Gastroesophageal sphincter (tissue), 4 donors: ENCODE measurements around the gene ZNF385B. TPM values are rescaled to one million over a fixed set of nuclear protein-coding genes. Genes with fewer than 3 reads are reported as not detected.

Experiments
- ATAC-seq: fragments of 150-250 bp; one replicate; pipeline ENCODE4 v1.9.1; 2016; ENCODE audit warnings: mild to moderate bottlenecking, moderate library complexity
- H3K27ac ChIP-seq, 4 donors: fragments of 200-600 bp; sonication (generic) in 3 of 4; 1 replicate in 3 of 4; 2 replicates in 1 of 4; pipeline ENCODE4 v1.5.1; 2016 to 2019
- H3K27me3 ChIP-seq: fragments of 200-600 bp; sonication (generic); one replicate; pipeline ENCODE4 v1.5.1; 2019
- H3K36me3 ChIP-seq, 2 donors: fragments of 200-600 bp; sonication (generic); one replicate each; pipeline ENCODE4 v1.5.1; 2019; ENCODE audit warnings: control low read depth in 1 of 2
- H3K4me1 ChIP-seq, 3 donors: fragments of 200-600 bp; sonication (generic); 1 replicate in 2 of 3; 2 replicates in 1 of 3; pipeline ENCODE4 v1.5.1; 2016 to 2019; ENCODE audit warnings: control low read depth in 2 of 3
- H3K4me3 ChIP-seq, 2 donors: fragments of 200-600 bp; sonication (generic); one replicate each; pipeline ENCODE4 v1.5.1; 2019; ENCODE audit warnings: mild to moderate bottlenecking in 1 of 2, moderate library complexity in 1 of 2
- H3K9me3 ChIP-seq, 3 donors: fragments of 200-600 bp; sonication (generic); one replicate each; pipeline ENCODE4 v1.5.1; 2017 to 2019; ENCODE audit warnings: control low read depth in 2 of 3
- EP300 ChIP-seq: sonication (generic); formaldehyde crosslinking; IDR thresholded peaks from one replicate; pipeline ENCODE4 v1.6.1; 2017; ENCODE audit warnings: antibody characterized with exemption, mild to moderate bottlenecking
- POLR2A ChIP-seq, 2 donors: fragments of 450-650 bp; IDR thresholded peaks; one replicate each; pipeline ENCODE4 v1.6.1; 2017; ENCODE audit warnings: antibody characterized with exemption in 2 of 2, mild to moderate bottlenecking in 2 of 2, moderate library complexity in 1 of 2
- POLR2AphosphoS5 ChIP-seq: sonication (generic); formaldehyde crosslinking; IDR thresholded peaks from one replicate; pipeline ENCODE4 v1.6.1; 2017; ENCODE audit warnings: antibody characterized with exemption
- WGBS, 2 donors: methylation state at CpG; one replicate each; pipeline ENCODE4 v1.1.5; 2018; ENCODE audit warnings: low coverage in 1 of 2; 5-methylcytosine and 5-hydroxymethylcytosine counted together
- total RNA-seq, 4 donors: library from RNA; depleted of rRNA; stranded (reverse); fragments of >200 nt; gene quantifications; one replicate each; pipeline ENCODE4 v1.1.0, GENCODE V29; 2016
- TF ChIP-seq, protein P1 (sequence below), 4 experiments: fragments of 200-600 bp in 2 of 4; fragments of 450-650 bp in 2 of 4; sonication (generic) in 1 of 4; IDR thresholded peaks; one replicate each; pipeline ENCODE4 v1.5.1; 2017 to 2019; ENCODE audit warnings: antibody characterized with exemption in 4 of 4, mild to moderate bottlenecking in 2 of 4, moderate library complexity in 2 of 4

The ZNF385B gene
- total RNA-seq, 4 donors from 2014 or later = 2.7 to 7.6 (median 3.9) TPM

DNA sequence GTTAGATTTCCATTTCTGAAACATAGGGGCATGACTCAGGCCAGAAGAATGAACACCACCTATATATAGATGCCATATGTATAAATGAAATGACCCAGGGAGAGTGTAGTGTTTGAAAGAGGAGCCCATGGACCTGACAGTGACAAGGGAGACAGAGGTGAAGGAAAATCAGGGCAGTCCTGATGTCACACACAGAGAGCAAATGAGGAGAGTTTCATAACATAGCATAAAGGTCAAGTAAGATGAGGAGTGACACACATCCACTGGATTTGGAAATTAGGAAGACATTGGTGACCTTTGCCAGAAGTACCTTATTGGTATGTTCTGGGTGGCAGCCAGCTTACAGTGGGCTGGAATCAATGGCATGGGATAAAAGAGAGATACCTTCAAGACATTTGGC lies 276.7 kb downstream of the ZNF385B start:
- no peak for ATAC-seq
- Histone ChIP-seq H3K4me3 (no peak overlapping the region), H3K36me3 (no peaks in the 10 kb centered on the region), H3K27ac (no peak overlapping the region), H3K4me1 (peaks cover 0 to 12% (median 3%) of the 10 kb centered on the region in 3 donors), H3K9me3 (no peaks in the 10 kb centered on the region), H3K27me3 (no peaks in the 10 kb centered on the region)
- no peak for TF ChIP-seq EP300
- no peak for TF ChIP-seq POLR2A (IDR thresholded peaks at IDR 0.05)
- TF ChIP-seq, protein P1, sequence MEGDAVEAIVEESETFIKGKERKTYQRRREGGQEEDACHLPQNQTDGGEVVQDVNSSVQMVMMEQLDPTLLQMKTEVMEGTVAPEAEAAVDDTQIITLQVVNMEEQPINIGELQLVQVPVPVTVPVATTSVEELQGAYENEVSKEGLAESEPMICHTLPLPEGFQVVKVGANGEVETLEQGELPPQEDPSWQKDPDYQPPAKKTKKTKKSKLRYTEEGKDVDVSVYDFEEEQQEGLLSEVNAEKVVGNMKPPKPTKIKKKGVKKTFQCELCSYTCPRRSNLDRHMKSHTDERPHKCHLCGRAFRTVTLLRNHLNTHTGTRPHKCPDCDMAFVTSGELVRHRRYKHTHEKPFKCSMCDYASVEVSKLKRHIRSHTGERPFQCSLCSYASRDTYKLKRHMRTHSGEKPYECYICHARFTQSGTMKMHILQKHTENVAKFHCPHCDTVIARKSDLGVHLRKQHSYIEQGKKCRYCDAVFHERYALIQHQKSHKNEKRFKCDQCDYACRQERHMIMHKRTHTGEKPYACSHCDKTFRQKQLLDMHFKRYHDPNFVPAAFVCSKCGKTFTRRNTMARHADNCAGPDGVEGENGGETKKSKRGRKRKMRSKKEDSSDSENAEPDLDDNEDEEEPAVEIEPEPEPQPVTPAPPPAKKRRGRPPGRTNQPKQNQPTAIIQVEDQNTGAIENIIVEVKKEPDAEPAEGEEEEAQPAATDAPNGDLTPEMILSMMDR (IDR thresholded peaks at IDR 0.05) = no peak
- no peak for TF ChIP-seq POLR2AphosphoS5

DNA sequence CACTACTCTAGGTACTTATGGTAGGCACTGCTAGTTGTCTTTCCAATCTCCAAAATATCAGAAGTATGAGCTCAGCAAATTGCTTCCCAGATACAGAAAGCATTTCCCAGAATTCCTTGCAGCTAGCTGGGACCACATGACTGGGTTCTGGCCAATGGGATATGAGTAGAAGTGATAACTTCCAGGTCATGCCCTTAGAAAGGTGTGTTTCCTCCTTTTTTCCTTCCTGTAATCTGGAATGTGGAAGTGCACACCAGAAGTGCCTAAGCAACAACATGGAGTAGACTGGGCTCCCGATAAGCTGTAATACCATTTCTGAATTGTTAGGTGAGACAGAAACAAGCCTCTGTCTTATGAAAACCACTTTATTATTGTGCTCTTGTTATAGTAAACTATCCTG lies 279.8 kb downstream of the ZNF385B start:
- Histone ChIP-seq H3K27ac (no peak overlapping the region), H3K9me3 (no peaks in the 10 kb centered on the region), H3K36me3 (no peaks in the 10 kb centered on the region), H3K4me1 (peaks cover 0 to 16% (median 7%) of the 10 kb centered on the region in 3 donors), H3K4me3 (no peak overlapping the region), H3K27me3 (no peaks in the 10 kb centered on the region)
- WGBS, 2 donors = 85 to 100% methylated on average over 1 of the region's 1 CpG
- no peak for TF ChIP-seq EP300
- TF ChIP-seq, protein P1 (IDR thresholded peaks at IDR 0.05) = no peak
- TF ChIP-seq POLR2A (IDR thresholded peaks at IDR 0.05) = no peak
- no peak for TF ChIP-seq POLR2AphosphoS5
- ATAC-seq = no peak

DNA sequence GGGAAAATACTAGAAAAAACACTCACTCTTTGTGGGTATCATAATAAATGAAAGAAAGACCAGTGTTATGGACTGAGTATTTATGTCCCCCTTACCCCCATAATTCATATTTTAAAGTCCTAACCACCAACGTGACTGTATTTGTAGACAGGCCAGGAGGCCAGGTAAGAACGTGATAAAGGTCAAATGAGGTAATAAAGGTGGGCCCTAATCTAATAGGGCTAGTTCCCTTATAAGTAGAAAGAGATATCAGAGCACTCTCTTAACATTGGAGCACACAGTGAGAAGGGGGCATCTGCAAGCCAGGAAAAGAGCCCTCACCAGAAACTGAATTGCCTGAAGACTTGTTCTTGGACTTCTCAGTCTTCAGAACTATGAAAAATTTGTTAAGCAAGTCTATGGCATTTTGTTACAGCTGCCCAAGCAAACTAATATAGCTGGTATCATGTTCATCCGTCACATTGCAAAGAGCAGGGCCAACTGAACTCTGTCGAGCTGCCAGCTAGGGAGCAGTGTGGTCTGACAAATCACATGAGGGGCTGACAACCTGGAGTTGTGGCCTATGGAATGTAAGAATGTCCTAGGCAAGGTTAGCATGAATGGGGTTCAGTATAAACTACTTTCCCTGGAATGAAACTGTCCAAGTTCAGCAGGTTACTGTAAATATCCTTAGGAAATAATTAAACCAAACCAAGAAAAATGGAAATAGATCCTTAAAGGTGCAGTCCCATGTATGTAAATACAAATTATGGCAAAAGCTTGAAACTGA lies 280.9 kb downstream of the ZNF385B start:
- no peak for TF ChIP-seq EP300
- TF ChIP-seq POLR2AphosphoS5 = no peak
- TF ChIP-seq, protein P1 (IDR thresholded peaks at IDR 0.05) = no peak
- no peak for TF ChIP-seq POLR2A (IDR thresholded peaks at IDR 0.05)
- ATAC-seq = no peak
- Histone ChIP-seq H3K4me1 (peaks cover 0 to 16% (median 7%) of the 10 kb centered on the region in 3 donors), H3K9me3 (no peaks in the 10 kb centered on the region), H3K4me3 (no peak overlapping the region), H3K27me3 (no peaks in the 10 kb centered on the region), H3K27ac (no peak overlapping the region), H3K36me3 (no peaks in the 10 kb centered on the region)
- 49 to 71% methylated on average over 2 to 4 of the region's 4 CpGs for WGBS, 2 donors

DNA sequence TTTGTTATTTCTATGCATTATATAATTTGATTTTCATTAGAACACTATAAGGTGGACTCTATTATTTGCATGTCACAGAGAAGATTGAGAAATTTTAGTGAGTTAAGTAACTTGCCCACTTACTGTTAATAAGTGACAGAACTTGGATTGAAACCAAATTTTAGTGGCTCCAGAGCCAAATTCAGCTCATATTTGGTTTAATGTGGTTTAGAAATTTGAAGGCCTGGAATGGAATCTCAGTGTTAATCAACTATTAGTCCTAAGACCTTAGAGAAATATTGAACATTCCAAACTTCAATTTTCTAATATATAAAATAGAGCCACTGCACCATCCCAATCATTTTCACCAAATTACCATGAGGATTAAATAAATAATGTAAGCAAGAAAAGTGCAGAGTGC lies 281.6 kb downstream of the ZNF385B start:
- Histone ChIP-seq H3K36me3 (no peaks in the 10 kb centered on the region), H3K27me3 (no peaks in the 10 kb centered on the region), H3K4me3 (no peak overlapping the region), H3K4me1 (peaks cover 0 to 16% (median 7%) of the 10 kb centered on the region in 3 donors), H3K27ac (no peak overlapping the region), H3K9me3 (no peaks in the 10 kb centered on the region)
- no peak for ATAC-seq
- TF ChIP-seq EP300 = no peak
- TF ChIP-seq, protein P1 (IDR thresholded peaks at IDR 0.05) = no peak
- no peak for TF ChIP-seq POLR2AphosphoS5
- no peak for TF ChIP-seq POLR2A (IDR thresholded peaks at IDR 0.05)
